HepG2 (cell line): ENCODE measurements around the gene ATP13A2. TPM values are rescaled to one million over a fixed set of nuclear protein-coding genes. Genes with fewer than 3 reads are reported as not detected.

Experiments
- ATAC-seq: fragments of 200-7000 bp; cut with Tn5 transposase; 3 replicates; pipeline ENCODE4 v1.9.1; 2020; ENCODE audit warnings: mild to moderate bottlenecking, moderate library complexity
- BruUV-seq: library from RNA; stranded (reverse); fragments of 400-500 nt; replicated peaks from 2 replicates; lab custom pipeline; 2021; lab: Mats Ljungman, UMichigan
- CTCF ChIA-PET: fragments of 300-600 bp; formaldehyde crosslinking; extraction: SDS; loops from one replicate; lab custom pipeline; 2021; ENCODE audit warnings: low total read pairs, inconsistent platforms, low intra/inter-chr PET ratio; lab: Yijun Ruan, JAX
- POLR2A ChIA-PET: fragments of 350-600 bp; sonication (Branson Sonifier 250); formaldehyde crosslinking; loops from one replicate; lab custom pipeline; 2020; ENCODE audit warnings: antibody characterized with exemption, inconsistent platforms; lab: Yijun Ruan, JAX
- DNase-seq: peaks from one replicate; pipeline ENCODE4 v3.0.0-alpha.2; 2015; ENCODE audit warnings: low spot score
- FAIRE-seq: peaks from 3 replicates; lab custom pipeline; 2011; peaks lifted over from hg19 to GRCh38; lab: Jason Lieb, UNC
- H2AFZ ChIP-seq: one replicate; pipeline ENCODE4 v1.6.1; 2011; ENCODE audit warnings: low read length, inconsistent platforms
- H3K27ac ChIP-seq: fragments of 300-600 bp; 3 replicates; pipeline ENCODE4 v1.8.0; 2011; ENCODE audit warnings: mixed run types, mild to moderate bottlenecking, mixed read lengths, low read length, inconsistent platforms; ENCODE audit not compliant: insufficient read depth; ENCODE audit errors: extremely low read length
- H3K27me3 ChIP-seq, 2 experiments: fragments of 200-600 bp in 1 of 2; 2 replicates in 1 of 2; 3 replicates in 1 of 2; pipeline versions ENCODE4 v1.6.0 to v1.8.0; 2011; ENCODE audit warnings: low read length in 2 of 2, mild to moderate bottlenecking in 2 of 2, moderate library complexity in 2 of 2, inconsistent platforms in 1 of 2; ENCODE audit not compliant: insufficient read depth in 2 of 2, control insufficient read depth in 1 of 2
- H3K36me3 ChIP-seq, 2 experiments: fragments of 200-600 bp in 1 of 2; replicated peaks in 1 of 2; 2 replicates in 1 of 2; 3 replicates in 1 of 2; pipeline versions ENCODE4 v1.5.1 to v1.8.0; 2011; ENCODE audit warnings: low read length in 2 of 2, inconsistent platforms in 1 of 2; ENCODE audit not compliant: insufficient read depth in 2 of 2, control insufficient read depth in 1 of 2
- H3K4me1 ChIP-seq: 2 replicates; pipeline ENCODE4 v1.5.1; 2012; ENCODE audit warnings: low read length, inconsistent platforms; ENCODE audit not compliant: insufficient read depth
- H3K4me2 ChIP-seq: 2 replicates; pipeline ENCODE4 v1.6.0; 2011; ENCODE audit warnings: low read depth, low read length, inconsistent platforms
- H3K4me3 ChIP-seq, 3 experiments: fragments of 200-600 bp in 1 of 3; sonication (generic), shearing (Covaris generic) in 1 of 3; replicated peaks in 1 of 3; 2 replicates each; pipeline ENCODE4 v1.5.1; 2011 to 2016; ENCODE audit warnings: low read length in 3 of 3, inconsistent platforms in 2 of 3, low read depth in 2 of 3, mild to moderate bottlenecking in 2 of 3, control low read depth in 1 of 3, mixed read lengths in 1 of 3; ENCODE audit not compliant: insufficient read depth in 1 of 3
- H3K79me2 ChIP-seq: one replicate; pipeline ENCODE4 v1.6.1; 2011; ENCODE audit warnings: low read length, inconsistent platforms; ENCODE audit not compliant: insufficient read depth
- H3K9ac ChIP-seq: 2 replicates; pipeline ENCODE4 v1.6.0; 2011; ENCODE audit warnings: mild to moderate bottlenecking, low read depth, low read length, inconsistent platforms; ENCODE audit not compliant: insufficient read depth
- H3K9me3 ChIP-seq: 2 replicates; pipeline ENCODE4 v1.5.1; 2012; ENCODE audit warnings: mild to moderate bottlenecking, low read length
- H4K20me1 ChIP-seq: 2 replicates; pipeline ENCODE4 v1.6.0; 2011; ENCODE audit warnings: inconsistent platforms, mild to moderate bottlenecking, low read length, moderate library complexity; ENCODE audit not compliant: insufficient read depth
- FLYWCH1 ChIP-seq: sonication (generic); formaldehyde crosslinking; IDR thresholded peaks from 2 replicates; pipeline ENCODE4 v1.8.1; 2023; ENCODE audit warnings: mild to moderate bottlenecking, missing genetic modification reagents
- HNF4A ChIP-seq: sonication (generic); formaldehyde crosslinking; IDR thresholded peaks from 2 replicates; pipeline ENCODE4 v1.4.0; 2020; ENCODE audit warnings: missing genetic modification reagents
- MAFF ChIP-seq: IDR thresholded peaks from 2 replicates; pipeline ENCODE4 v1.6.1; 2011; ENCODE audit warnings: low read depth, low read length, improper control_type of control experiment
- MBNL3 ChIP-seq: fragments of 250-450 bp; sonication (Bioruptor Pico); conservative IDR thresholded peaks from 2 replicates; pipeline ENCODE4 v1.8.0; 2022; ENCODE audit warnings: mild to moderate bottlenecking, inconsistent platforms
- NFYC ChIP-seq: IDR thresholded peaks from 2 replicates; pipeline ENCODE4 v1.6.1; 2016; ENCODE audit warnings: missing genetic modification reagents, missing compliant biosample characterization
- RARA ChIP-seq: IDR thresholded peaks from 2 replicates; pipeline ENCODE4 v1.6.1; 2016; ENCODE audit warnings: missing genetic modification reagents, missing compliant biosample characterization
- TIGD3 ChIP-seq: sonication (generic); formaldehyde crosslinking; IDR thresholded peaks from 2 replicates; pipeline ENCODE4 v1.5.1; 2020; ENCODE audit warnings: mild to moderate bottlenecking, missing genetic modification reagents, borderline replicate concordance
- ZBTB14 ChIP-seq: sonication (generic); formaldehyde crosslinking; IDR thresholded peaks from 2 replicates; pipeline ENCODE4 v1.4.0; 2020; ENCODE audit warnings: missing genetic modification reagents
- ZNF704 ChIP-seq: sonication (generic); formaldehyde crosslinking; IDR thresholded peaks from 2 replicates; pipeline ENCODE4 v1.8.1; 2023; ENCODE audit warnings: mild to moderate bottlenecking, inconsistent platforms, moderate library complexity, missing genetic modification reagents, borderline replicate concordance
- WGBS: methylation state at CpG from one replicate; pipeline ENCODE4 v1.1.6; 2017; ENCODE audit warnings: low lambda C conversion rate; 5-methylcytosine and 5-hydroxymethylcytosine counted together
- in situ Hi-C: cut with HindIII; loops from 2 replicates; pipeline ENCODE4 v1.10.0; 2017; ENCODE audit warnings: low pct_unique_long_range_greater_than_20kb; ENCODE audit not compliant: extremely low pct_ligation_motif_present
- intact Hi-C: fragments of 100-400 bp; cut with micrococcal nuclease; formaldehyde crosslinking; loops from one replicate; pipeline ENCODE4 v1.10.0; 2022; ENCODE audit not compliant: unreplicated experiment
- polyA plus RNA-seq, 8 experiments: library from polyadenylated mRNA; depleted of rRNA in 3 of 8; stranded (reverse) in 7 of 8; unstranded in 1 of 8; fragments of >200 nt; fragmentation: Illumina TruSeq in 4 of 8; extraction: Trizol in 4 of 8; gene quantifications; 2 replicates each; pipeline versions ENCODE4 v1.2.1 to v1.2.3, GENCODE V29; 2011 to 2016; ENCODE audit warnings: low read depth in 4 of 8, missing spikeins in 1 of 8, mixed read lengths in 1 of 8; ENCODE audit not compliant: insufficient read depth in 1 of 8
- total RNA-seq, 5 experiments: library from RNA; depleted of rRNA; stranded (reverse); fragments of >200 nt; fragmentation: Illumina TruSeq; extraction: Trizol; gene quantifications; 2 replicates each; pipeline ENCODE4 v1.2.3, GENCODE V29; 2016; ENCODE audit warnings: low read depth in 1 of 5
- TF ChIP-seq, protein P1 (sequence below): IDR thresholded peaks from 2 replicates; pipeline ENCODE4 v1.4.0; 2020; ENCODE audit warnings: mild to moderate bottlenecking, missing genetic modification reagents
- TF ChIP-seq, protein P2 (sequence below): sonication (generic); formaldehyde crosslinking; IDR thresholded peaks from 2 replicates; pipeline ENCODE4 v1.5.1; 2020; ENCODE audit warnings: missing genetic modification reagents, mild to moderate bottlenecking, borderline replicate concordance
- TF ChIP-seq, protein P3 (sequence below): fragments of 450-650 bp; IDR thresholded peaks from 2 replicates; pipeline ENCODE4 v1.6.1; 2016

The ATP13A2 gene
- total and polyA plus RNA-seq, 2 of the 13 experiments (the other 11 are each of a cell fraction or from before 2014, with no cell fraction given): 13.2 to 16.2 TPM

GRCh38 chr1:17052038-17052437 is 40.3 kb upstream of the ATP13A2 start (continued):
- TF ChIP-seq ZNF704 (CRISPR knock-in tag): no peak
- no peak for TF ChIP-seq FLYWCH1 (CRISPR knock-in tag)
- TF ChIP-seq HNF4A: peak; percentile 45
- TF ChIP-seq TIGD3: no peak
- TF ChIP-seq, protein P1, sequence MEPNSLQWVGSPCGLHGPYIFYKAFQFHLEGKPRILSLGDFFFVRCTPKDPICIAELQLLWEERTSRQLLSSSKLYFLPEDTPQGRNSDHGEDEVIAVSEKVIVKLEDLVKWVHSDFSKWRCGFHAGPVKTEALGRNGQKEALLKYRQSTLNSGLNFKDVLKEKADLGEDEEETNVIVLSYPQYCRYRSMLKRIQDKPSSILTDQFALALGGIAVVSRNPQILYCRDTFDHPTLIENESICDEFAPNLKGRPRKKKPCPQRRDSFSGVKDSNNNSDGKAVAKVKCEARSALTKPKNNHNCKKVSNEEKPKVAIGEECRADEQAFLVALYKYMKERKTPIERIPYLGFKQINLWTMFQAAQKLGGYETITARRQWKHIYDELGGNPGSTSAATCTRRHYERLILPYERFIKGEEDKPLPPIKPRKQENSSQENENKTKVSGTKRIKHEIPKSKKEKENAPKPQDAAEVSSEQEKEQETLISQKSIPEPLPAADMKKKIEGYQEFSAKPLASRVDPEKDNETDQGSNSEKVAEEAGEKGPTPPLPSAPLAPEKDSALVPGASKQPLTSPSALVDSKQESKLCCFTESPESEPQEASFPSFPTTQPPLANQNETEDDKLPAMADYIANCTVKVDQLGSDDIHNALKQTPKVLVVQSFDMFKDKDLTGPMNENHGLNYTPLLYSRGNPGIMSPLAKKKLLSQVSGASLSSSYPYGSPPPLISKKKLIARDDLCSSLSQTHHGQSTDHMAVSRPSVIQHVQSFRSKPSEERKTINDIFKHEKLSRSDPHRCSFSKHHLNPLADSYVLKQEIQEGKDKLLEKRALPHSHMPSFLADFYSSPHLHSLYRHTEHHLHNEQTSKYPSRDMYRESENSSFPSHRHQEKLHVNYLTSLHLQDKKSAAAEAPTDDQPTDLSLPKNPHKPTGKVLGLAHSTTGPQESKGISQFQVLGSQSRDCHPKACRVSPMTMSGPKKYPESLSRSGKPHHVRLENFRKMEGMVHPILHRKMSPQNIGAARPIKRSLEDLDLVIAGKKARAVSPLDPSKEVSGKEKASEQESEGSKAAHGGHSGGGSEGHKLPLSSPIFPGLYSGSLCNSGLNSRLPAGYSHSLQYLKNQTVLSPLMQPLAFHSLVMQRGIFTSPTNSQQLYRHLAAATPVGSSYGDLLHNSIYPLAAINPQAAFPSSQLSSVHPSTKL (CRISPR knock-in tag): 0 out of 2 replicates have a peak, but pooled peaks have one; percentile 27
- TF ChIP-seq RARA (CRISPR knock-in tag): peak; percentile 11; the same call in 1 of the 2 replicates
- TF ChIP-seq, all 625 proteins: peak for 6

DNA sequence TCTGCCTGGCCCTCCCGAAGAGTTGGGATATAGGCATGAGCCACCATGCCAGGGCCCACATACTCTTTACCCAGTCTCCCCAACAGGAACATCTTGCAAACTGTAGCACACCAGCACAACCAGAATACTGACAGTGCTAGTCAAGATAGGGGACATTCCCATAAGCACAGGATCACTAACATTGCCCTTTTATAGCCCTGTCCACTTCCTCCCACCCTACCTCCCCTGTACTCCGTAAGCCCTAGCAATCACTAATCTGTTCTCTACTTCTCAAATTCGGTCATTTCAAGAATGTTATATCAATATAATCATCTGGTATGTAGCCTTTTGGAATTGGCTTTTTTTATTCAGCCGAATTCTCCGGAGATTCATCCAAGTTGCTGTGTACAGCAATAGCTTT is 36.2 kb upstream of the ATP13A2 start:
- H3K79me2 ChIP-seq: peaks cover 20% of the 10 kb centered on the region
- H3K4me3 ChIP-seq: no peak overlapping the region
- H3K27me3 ChIP-seq: no peaks in the 10 kb centered on the region
- intact Hi-C loops: no loop called here
- FAIRE-seq: no peak
- 99% methylated on average over 5 of the region's 5 CpGs for WGBS
- H3K9me3 ChIP-seq: no peaks in the 10 kb centered on the region
- no peaks in the 10 kb centered on the region for H4K20me1 ChIP-seq
- in situ Hi-C loops: loop anchor here (5.0 kb wide), 1 partner anchor 91 kb away; no protein-coding TSS in a partner anchor
- no TSS peak for BruUV-seq
- peaks cover 25% of the 10 kb centered on the region for H3K4me1 ChIP-seq
- POLR2A ChIA-PET: no interaction called here
- H3K4me2 ChIP-seq: no peak overlapping the region
- CTCF ChIA-PET: no interaction called here
- no peak overlapping the region for H3K9ac ChIP-seq
- H3K27ac ChIP-seq: no peak overlapping the region
- H3K36me3 ChIP-seq: peaks cover 7 to 24% of the 10 kb centered on the region in 2 experiments
- H2AFZ ChIP-seq: no peak overlapping the region
- no peak for DNase-seq
- ATAC-seq: no peak
- TF ChIP-seq NFYC (CRISPR knock-in tag): no peak
- no peak for TF ChIP-seq MBNL3
- TF ChIP-seq, protein P2, sequence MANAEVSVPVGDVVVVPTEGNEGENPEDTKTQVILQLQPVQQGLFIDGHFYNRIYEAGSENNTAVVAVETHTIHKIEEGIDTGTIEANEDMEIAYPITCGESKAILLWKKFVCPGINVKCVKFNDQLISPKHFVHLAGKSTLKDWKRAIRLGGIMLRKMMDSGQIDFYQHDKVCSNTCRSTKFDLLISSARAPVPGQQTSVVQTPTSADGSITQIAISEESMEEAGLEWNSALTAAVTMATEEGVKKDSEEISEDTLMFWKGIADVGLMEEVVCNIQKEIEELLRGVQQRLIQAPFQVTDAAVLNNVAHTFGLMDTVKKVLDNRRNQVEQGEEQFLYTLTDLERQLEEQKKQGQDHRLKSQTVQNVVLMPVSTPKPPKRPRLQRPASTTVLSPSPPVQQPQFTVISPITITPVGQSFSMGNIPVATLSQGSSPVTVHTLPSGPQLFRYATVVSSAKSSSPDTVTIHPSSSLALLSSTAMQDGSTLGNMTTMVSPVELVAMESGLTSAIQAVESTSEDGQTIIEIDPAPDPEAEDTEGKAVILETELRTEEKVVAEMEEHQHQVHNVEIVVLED (CRISPR knock-in tag): no peak
- TF ChIP-seq, protein P3, sequence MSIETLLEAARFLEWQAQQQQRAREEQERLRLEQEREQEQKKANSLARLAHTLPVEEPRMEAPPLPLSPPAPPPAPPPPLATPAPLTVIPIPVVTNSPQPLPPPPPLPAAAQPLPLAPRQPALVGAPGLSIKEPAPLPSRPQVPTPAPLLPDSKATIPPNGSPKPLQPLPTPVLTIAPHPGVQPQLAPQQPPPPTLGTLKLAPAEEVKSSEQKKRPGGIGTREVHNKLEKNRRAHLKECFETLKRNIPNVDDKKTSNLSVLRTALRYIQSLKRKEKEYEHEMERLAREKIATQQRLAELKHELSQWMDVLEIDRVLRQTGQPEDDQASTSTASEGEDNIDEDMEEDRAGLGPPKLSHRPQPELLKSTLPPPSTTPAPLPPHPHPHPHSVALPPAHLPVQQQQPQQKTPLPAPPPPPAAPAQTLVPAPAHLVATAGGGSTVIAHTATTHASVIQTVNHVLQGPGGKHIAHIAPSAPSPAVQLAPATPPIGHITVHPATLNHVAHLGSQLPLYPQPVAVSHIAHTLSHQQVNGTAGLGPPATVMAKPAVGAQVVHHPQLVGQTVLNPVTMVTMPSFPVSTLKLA: no peak
- no peak for TF ChIP-seq ZBTB14 (CRISPR knock-in tag)
- TF ChIP-seq MAFF: no peak
